Mononuclear cell (primary cell): ENCODE data around the gene MAGEA4. TPM values are rescaled to one million over a fixed set of nuclear protein-coding genes. Genes with fewer than 3 reads are reported as not detected.
"Not testable (repeated sequence)": the region's sequence is repeated elsewhere in the genome, so short reads cannot be mapped to it uniquely, and the experiment has no call there.

Experiments
- H3K27me3 ChIP-seq: 2 replicates; pipeline ENCODE4 v1.6.0; 2011; ENCODE audit warnings: low read length, control low read depth; ENCODE audit not compliant: insufficient read depth
- H3K4me1 ChIP-seq: 2 replicates; pipeline ENCODE4 v1.5.1; 2011; ENCODE audit warnings: mild to moderate bottlenecking, low read length, control low read depth; ENCODE audit not compliant: insufficient read depth
- H3K4me3 ChIP-seq: 2 replicates; pipeline ENCODE4 v1.5.1; 2011; ENCODE audit warnings: mild to moderate bottlenecking, low read length, moderate library complexity
- H3K9me3 ChIP-seq: 2 replicates; pipeline ENCODE4 v1.5.1; 2011; ENCODE audit warnings: low read depth, mild to moderate bottlenecking, control low read depth, low read length
- total RNA-seq: library from RNA; depleted of rRNA; stranded (reverse); fragments of >200 nt; gene quantifications from one replicate; pipeline ENCODE4 v1.2.3, GENCODE V29; 2012

The MAGEA4 gene
- total RNA-seq, 1 donor = 0.31 TPM

DNA sequence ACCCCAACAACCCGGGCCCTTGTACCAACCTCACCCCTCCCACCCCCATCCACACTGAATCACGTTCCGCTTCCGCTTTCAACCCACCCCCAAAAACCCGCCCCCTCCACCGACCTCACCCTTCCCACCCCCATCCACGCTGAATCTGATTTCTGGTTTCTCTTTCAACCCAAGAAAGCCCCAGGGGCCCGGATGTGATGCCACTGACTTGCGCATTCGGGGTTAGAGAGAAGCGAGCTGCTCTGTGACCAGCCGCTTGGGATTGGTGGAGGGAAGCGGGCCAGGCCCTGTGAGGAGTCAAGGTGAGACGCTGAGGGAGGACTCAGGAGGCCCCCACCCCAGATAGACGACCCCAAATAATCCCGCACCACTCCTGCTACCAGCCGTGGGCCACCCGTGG lies 6.0 kb downstream of the MAGEA4 start:
- H3K4me3 ChIP-seq, H3K9me3 ChIP-seq, H3K4me1 ChIP-seq, H3K27me3 ChIP-seq: not testable (repeated sequence)

DNA sequence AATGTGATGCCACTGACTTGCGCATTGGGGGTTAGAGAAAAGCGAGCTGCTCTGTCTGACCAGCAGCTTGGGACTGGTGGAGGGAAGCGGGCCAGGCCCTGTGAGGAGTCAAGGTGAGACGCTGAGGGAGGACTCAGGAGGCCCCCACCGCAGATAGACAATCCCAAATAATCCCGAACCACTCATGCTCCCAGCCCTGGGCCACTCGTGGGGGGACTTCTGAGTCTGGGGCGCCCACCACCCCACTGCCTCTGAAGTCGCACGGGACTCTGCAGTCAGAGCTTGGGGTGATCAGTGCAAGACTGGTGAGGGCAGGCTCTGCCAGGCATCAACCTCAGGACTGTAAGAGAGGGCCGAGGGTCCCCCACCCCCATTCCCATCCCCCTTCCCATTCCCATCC lies 6.9 kb downstream of the MAGEA4 start:
- no peaks in the 10 kb centered on the region for H3K27me3 ChIP-seq
- H3K9me3 ChIP-seq = no peaks in the 10 kb centered on the region
- no peaks in the 10 kb centered on the region for H3K4me1 ChIP-seq
- no peak overlapping the region for H3K4me3 ChIP-seq

DNA sequence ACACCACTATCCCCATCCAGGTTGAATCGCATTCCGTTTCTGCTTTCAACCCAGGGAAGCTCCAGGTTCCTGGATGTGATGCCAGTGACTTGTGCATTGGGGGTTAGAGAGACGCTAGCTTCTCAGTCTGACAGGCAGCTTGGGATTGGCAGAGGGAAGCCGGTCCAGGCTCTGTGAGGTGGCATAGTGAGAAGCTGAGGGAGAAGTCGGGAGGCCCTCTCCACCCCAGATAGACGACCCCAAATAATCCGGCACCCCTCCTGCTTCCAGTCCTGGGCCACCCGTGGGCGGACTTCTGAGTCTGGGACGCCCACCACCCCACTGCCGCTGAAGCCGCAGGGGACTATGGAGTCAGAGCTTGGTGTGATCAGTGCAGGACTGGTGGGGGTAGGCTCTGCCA lies 7.4 kb downstream of the MAGEA4 start:
- H3K4me3 ChIP-seq = no peak overlapping the region
- H3K27me3 ChIP-seq = no peaks in the 10 kb centered on the region
- no peaks in the 10 kb centered on the region for H3K4me1 ChIP-seq
- H3K9me3 ChIP-seq = no peaks in the 10 kb centered on the region

DNA sequence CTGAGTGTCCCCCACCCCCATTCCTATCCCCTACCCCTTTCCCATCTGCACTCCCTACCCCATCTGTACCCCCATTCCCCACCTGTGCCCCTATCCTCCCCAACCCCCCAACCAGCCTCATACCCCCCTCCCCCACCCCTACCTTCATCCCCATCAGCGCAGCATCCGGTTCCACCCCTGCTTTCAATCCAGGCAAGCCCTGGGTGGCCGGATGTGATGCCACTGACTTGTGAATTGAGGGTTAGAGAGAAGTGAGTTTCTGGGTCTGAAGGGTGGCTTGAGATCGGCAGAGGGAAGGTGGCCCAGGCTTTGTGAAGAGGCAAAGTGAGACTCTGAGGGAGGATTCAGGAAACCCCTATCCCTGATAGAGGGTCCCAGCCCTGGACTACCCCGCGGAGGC lies 7.8 kb downstream of the MAGEA4 start:
- Histone ChIP-seq H3K4me3 (no peak overlapping the region), H3K4me1 (no peaks in the 10 kb centered on the region), H3K9me3 (no peaks in the 10 kb centered on the region), H3K27me3 (no peaks in the 10 kb centered on the region)

DNA sequence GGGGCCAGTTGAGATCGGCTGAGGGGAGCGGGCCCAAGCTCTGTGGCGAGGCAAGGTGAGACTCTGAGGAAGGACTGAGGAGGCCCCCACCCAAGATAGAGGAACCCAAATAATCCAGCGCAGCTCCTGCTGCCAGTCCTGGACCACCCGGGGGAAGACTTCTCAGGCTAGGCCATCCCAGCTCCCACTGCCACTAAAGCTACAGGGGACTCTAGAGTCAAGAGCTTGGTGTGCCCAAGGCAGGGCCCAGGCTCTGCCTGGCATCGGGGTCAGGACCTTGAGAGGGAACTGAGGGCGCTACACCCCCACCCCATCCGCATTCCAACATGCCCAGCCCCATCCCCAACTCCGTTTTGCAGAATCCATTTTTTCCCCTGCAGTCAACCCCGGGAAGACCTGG lies 8.6 kb downstream of the MAGEA4 start:
- Histone ChIP-seq H3K9me3 (no peaks in the 10 kb centered on the region), H3K4me3 (no peak overlapping the region), H3K4me1 (no peaks in the 10 kb centered on the region), H3K27me3 (no peaks in the 10 kb centered on the region)

DNA sequence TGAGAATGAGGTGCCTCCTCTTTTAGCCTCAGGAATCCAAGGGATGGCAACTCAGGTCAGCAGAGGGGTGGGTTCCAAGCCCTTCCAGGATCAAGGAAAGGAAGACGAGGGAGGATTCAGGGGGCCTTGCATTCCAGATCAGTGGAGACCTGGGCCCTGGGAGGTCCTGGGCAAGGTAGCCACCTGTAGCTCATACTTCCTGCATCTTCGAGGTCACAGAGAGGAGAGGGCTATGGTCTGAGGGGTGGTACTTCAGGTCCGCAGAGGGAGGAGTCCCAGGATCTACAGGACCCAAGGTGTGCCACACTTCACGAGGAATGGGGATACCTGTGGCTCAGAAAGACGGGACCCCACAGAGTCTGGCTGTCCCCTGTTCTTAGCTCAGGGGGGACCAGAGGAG lies 9.2 kb downstream of the MAGEA4 start:
- no peaks in the 10 kb centered on the region for H3K9me3 ChIP-seq
- no peaks in the 10 kb centered on the region for H3K4me1 ChIP-seq
- H3K27me3 ChIP-seq = no peaks in the 10 kb centered on the region
- H3K4me3 ChIP-seq = no peak overlapping the region

DNA sequence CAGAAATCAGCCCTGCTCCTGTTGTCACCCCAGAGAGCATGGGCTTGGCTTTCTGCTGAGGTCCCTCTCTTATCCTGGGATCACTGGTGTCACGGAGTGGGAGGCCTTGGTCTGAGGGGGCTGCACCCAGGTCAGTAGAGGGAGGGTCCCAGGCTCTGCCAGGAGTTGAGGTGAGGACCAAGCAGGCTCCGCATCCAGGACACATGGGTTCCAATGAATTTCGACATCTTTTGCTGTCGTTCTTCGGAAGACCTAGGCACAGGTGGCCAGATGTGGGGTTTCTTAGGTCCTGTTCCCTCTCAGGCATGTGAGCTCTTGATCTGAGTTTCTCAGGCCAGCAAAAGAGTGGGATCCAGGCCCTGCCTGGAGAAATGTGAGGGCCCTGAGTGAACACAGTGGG lies 10.0 kb downstream of the MAGEA4 start:
- Histone ChIP-seq H3K4me3 (no peak overlapping the region), H3K27me3 (no peaks in the 10 kb centered on the region), H3K9me3 (no peaks in the 10 kb centered on the region), H3K4me1 (no peaks in the 10 kb centered on the region)

DNA sequence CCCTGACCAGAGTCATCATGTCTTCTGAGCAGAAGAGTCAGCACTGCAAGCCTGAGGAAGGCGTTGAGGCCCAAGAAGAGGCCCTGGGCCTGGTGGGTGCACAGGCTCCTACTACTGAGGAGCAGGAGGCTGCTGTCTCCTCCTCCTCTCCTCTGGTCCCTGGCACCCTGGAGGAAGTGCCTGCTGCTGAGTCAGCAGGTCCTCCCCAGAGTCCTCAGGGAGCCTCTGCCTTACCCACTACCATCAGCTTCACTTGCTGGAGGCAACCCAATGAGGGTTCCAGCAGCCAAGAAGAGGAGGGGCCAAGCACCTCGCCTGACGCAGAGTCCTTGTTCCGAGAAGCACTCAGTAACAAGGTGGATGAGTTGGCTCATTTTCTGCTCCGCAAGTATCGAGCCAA lies 11.0 kb downstream of the MAGEA4 start:
- Histone ChIP-seq H3K27me3 (no peaks in the 10 kb centered on the region), H3K4me3 (no peak overlapping the region), H3K9me3 (no peaks in the 10 kb centered on the region), H3K4me1 (no peaks in the 10 kb centered on the region)

DNA sequence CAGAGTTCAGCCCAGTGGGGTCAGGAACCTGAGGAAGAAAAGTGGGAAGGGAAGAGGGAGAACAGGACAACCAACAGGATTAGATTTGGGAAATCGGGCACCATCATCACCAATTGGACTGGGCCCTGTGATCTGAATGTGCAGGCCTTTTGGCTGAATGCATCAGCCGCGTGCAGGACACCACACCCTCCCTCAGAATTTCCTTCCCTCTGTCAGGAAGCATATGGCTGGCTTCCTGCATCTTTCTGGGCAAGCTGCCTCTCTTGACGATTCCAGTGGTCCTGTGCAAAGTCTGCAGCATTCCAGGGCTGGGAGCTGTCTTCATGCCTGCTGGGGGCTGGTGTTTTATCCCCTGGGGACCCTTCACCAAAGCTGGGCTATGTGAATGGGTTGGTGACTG lies 16.4 kb downstream of the MAGEA4 start:
- H3K9me3 ChIP-seq = no peaks in the 10 kb centered on the region
- H3K4me3 ChIP-seq = no peak overlapping the region
- no peaks in the 10 kb centered on the region for H3K27me3 ChIP-seq
- H3K4me1 ChIP-seq = no peaks in the 10 kb centered on the region

DNA sequence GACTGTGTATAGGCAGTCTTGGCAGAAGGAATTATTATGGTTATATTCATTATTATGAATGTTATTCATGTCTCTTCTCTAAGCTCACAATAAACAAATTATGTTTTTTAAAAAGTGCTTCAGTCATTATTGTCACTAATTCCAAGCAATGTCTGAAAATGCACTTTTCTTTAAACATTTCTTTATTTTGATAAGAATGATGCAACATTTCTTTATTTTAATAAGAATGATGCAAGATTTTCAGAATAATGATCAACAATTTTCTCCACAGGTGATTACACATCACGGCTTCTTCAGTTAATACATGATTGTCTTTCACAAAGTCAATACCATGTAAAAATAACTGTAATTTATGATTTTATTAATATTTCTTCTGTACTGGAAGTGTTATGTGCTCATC lies 22.7 kb downstream of the MAGEA4 start:
- Histone ChIP-seq H3K27me3 (no peaks in the 10 kb centered on the region), H3K4me1 (no peaks in the 10 kb centered on the region), H3K9me3 (no peaks in the 10 kb centered on the region), H3K4me3 (no peak overlapping the region)

DNA sequence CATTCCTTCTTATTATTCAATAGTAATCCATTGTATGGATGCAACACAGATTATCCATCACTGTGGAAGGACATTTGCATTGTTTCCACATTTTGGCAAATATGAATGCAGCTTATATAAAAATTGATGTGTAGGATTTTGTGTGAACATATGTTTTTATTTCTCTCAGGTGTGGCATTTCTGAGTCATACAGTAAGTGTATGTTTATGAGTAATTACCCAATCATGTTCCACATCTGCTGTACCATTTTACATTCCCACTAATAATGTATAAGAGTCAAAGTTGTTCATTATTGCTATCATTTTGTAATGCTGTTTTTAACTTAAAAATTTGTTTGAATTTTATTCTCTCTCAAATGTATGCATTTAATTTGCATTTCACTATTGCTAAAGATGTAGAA lies 25.5 kb downstream of the MAGEA4 start:
- Histone ChIP-seq H3K4me1 (no peaks in the 10 kb centered on the region), H3K9me3 (no peaks in the 10 kb centered on the region), H3K27me3 (no peaks in the 10 kb centered on the region), H3K4me3 (no peak overlapping the region)

DNA sequence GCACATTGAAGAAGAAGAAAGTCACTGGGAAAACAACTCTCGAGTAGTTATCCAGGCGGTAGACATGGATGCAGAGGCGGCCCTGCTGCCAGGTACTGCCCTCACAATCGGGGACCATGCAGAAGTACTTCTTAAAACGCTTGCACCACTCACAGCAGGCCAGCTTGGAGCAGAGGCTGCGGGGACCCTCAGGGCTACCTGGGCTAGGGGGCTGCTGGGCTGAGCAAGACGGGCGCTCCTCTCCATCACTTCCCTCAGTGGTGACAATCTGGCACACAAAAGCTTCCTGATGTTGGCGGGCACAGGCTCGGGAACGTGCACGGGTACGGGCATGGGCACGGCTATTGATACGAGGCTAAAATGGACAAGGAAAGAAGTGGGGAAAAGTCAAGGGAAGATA lies 42.0 kb downstream of the MAGEA4 start:
- Histone ChIP-seq H3K4me3 (no peak overlapping the region), H3K9me3 (no peaks in the 10 kb centered on the region), H3K4me1 (no peaks in the 10 kb centered on the region), H3K27me3 (no peaks in the 10 kb centered on the region)

DNA sequence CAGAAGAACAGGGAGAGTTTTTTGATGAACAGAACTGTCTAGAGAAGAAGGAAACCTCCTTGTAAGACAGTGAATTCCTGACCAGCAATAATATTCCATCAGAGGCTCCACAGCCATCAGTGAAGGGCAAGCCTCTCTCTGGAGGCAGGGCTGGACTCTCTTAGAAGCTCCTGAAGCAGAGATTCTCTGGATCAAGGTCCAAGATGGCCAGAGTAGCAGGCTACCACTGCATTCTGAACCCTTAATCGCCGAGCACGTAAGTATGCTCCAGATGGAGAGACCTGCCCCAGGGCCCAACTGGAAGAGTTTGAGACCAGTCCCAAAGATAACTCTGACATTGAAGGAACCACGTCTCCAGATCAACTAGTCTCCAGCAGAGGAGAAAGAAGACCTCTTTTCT lies 45.4 kb downstream of the MAGEA4 start:
- no peaks in the 10 kb centered on the region for H3K4me1 ChIP-seq
- no peak overlapping the region for H3K4me3 ChIP-seq
- H3K27me3 ChIP-seq = no peaks in the 10 kb centered on the region
- no peaks in the 10 kb centered on the region for H3K9me3 ChIP-seq

DNA sequence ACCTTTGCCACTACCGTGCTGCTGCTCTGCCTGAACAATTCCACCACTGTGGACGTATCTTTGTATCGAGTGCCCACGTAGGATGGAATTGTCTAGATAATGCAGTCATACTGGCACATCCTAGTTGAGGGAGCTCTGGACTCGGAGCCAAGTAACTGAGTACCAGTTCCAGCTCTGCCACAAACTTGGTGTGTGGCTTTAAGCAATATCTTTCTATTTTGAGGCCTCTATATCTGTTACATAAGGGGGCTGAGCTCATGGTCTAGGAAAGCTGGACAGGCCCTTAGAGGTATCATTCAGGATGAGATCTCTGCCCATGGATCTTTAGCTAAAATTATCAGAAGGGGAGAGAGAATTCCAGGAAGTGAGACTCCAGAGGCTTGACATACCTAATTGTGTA lies 49.3 kb downstream of the MAGEA4 start:
- H3K4me3 ChIP-seq = no peak overlapping the region
- no peaks in the 10 kb centered on the region for H3K27me3 ChIP-seq
- no peaks in the 10 kb centered on the region for H3K9me3 ChIP-seq
- H3K4me1 ChIP-seq = no peaks in the 10 kb centered on the region

DNA sequence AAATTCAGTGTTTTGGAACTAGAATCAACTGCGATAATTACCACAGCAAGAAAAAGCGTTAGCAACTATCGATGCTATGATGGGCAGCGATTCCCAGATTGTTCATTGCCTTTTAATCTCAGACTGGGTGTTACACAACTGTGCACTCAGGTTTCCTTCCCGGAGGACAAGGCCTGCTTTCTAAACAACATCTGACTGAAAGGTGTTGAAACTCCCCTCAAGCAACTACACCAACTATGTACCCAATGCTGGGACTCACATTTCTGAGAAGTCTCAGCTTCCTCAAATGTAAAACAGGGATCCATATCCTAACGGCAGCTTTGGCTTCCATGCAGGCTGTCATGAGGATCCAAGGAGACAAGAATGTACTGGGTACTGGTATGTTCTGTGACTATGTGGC lies 53.5 kb downstream of the MAGEA4 start:
- H3K27me3 ChIP-seq = no peaks in the 10 kb centered on the region
- H3K4me3 ChIP-seq = no peak overlapping the region
- no peaks in the 10 kb centered on the region for H3K4me1 ChIP-seq
- H3K9me3 ChIP-seq = no peaks in the 10 kb centered on the region

DNA sequence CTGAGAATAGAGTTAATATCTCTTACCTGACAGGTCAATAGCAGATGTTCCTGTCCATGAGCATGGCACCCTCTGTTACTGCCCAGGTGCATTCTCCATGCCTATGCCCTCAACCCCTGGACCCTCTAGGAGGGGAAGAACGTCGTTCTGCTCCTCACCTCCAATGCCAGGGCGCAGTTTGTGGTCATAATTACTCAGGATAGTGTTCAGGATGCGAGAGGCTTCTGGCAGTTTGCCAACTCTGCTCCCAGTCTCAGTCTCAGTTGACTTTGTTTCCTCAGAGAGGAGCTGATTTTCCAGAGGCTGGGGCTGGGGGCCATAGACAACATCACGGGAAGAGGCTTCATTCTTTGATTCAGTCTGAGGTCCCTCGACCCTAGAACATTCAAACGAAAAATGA lies 57.3 kb downstream of the MAGEA4 start:
- no peaks in the 10 kb centered on the region for H3K4me1 ChIP-seq
- no peaks in the 10 kb centered on the region for H3K27me3 ChIP-seq
- no peaks in the 10 kb centered on the region for H3K9me3 ChIP-seq
- H3K4me3 ChIP-seq = no peak overlapping the region

DNA sequence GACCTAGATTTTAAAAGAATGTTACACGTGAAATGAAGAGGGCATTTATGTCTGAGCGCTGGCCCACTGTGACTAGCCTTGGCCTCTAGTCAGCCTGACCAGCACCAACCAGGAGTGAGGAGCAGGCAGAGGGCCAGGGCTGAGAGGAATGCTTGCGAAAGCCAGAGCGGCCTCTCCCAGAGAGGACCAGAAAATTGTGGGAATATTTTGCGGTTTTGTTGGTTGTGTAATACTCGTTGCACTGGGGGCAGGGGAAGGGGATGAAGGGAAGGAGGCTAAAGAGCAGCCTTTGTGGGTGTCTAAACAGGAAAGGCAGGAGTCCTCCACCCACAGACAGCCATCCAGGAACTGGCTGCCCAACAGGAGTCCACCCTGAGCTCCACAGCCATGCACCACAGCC lies 58.0 kb downstream of the MAGEA4 start:
- H3K4me1 ChIP-seq = no peaks in the 10 kb centered on the region
- no peaks in the 10 kb centered on the region for H3K9me3 ChIP-seq
- no peak overlapping the region for H3K4me3 ChIP-seq
- H3K27me3 ChIP-seq = no peaks in the 10 kb centered on the region
